A549 (cell line): Measurements from ENCODE around the gene JDP2.

Experiments used
- CBX8 ChIP-seq: fragments of 200-600 bp; sonication (generic); IDR thresholded peaks from 2 replicates; pipeline ENCODE4 v1.6.1; 2016
- CHD4 ChIP-seq: fragments of 200-600 bp; sonication (generic); IDR thresholded peaks from 2 replicates; pipeline ENCODE4 v1.6.1; 2016; ENCODE audit warnings: antibody characterized with exemption, mild to moderate bottlenecking, borderline replicate concordance
- CTCF ChIP-seq: fragments of >200 bp; sonication (Bioruptor Twin); formaldehyde crosslinking; IDR thresholded peaks from 3 replicates; pipeline ENCODE4 v1.5.1; 2016
- KDM5A ChIP-seq: fragments of 200-600 bp; sonication (generic); IDR thresholded peaks from 2 replicates; pipeline ENCODE4 v1.6.1; 2016; ENCODE audit warnings: antibody characterized with exemption, mild to moderate bottlenecking
- MAFK ChIP-seq: fragments of 450-650 bp; IDR thresholded peaks from 2 replicates; pipeline ENCODE4 v1.6.1; 2014; ENCODE audit not compliant: partially characterized antibody
- NR3C1 ChIP-seq: fragments of >200 bp; sonication (Bioruptor Twin); formaldehyde crosslinking; IDR thresholded peaks from 3 replicates; pipeline ENCODE4 v1.6.1; 2017
- POLR2A ChIP-seq: IDR thresholded peaks from 2 replicates; pipeline ENCODE4 v1.6.1; 2012; ENCODE audit warnings: mild to moderate bottlenecking, low read length
- RAD21 ChIP-seq, 2 experiments: fragments of >200 bp in 1 of 2; sonication (Bioruptor Twin) in 1 of 2; formaldehyde crosslinking in 1 of 2; IDR thresholded peaks in 1 of 2; conservative IDR thresholded peaks in 1 of 2; 2 replicates in 1 of 2; 3 replicates in 1 of 2; pipeline ENCODE4 v1.6.1; 2012 to 2018; ENCODE audit warnings: inconsistent platforms in 1 of 2
- RCOR1 ChIP-seq: fragments of 150-350 bp; IDR thresholded peaks from 2 replicates; pipeline ENCODE4 v1.6.1; 2014; ENCODE audit warnings: antibody characterized with exemption, low read length, low read depth
- TF ChIP-seq, protein P1 (sequence below): fragments of 200-600 bp; sonication (generic); IDR thresholded peaks from 2 replicates; pipeline ENCODE4 v1.6.1; 2016; ENCODE audit warnings: antibody characterized with exemption, mild to moderate bottlenecking, moderate library complexity
- TF ChIP-seq, protein P2 (sequence below): fragments of 450-650 bp; IDR thresholded peaks from 2 replicates; pipeline ENCODE4 v1.6.1; 2014; ENCODE audit warnings: antibody characterized with exemption

GRCh38 chr14:75457648-75458165 lies 29.9 kb downstream of the JDP2 start:
- TF ChIP-seq CTCF (no peak), POLR2A (no peak), RAD21 (conservative IDR thresholded peaks at IDR 0.05 in 1 of 2, IDR thresholded peaks at IDR 0.05 in 1 of 2) (no peak), CHD4 (no peak), MAFK (no peak), CBX8 (no peak), RCOR1 (no peak), NR3C1 (no peak), KDM5A (no peak)
- TF ChIP-seq, protein P1, sequence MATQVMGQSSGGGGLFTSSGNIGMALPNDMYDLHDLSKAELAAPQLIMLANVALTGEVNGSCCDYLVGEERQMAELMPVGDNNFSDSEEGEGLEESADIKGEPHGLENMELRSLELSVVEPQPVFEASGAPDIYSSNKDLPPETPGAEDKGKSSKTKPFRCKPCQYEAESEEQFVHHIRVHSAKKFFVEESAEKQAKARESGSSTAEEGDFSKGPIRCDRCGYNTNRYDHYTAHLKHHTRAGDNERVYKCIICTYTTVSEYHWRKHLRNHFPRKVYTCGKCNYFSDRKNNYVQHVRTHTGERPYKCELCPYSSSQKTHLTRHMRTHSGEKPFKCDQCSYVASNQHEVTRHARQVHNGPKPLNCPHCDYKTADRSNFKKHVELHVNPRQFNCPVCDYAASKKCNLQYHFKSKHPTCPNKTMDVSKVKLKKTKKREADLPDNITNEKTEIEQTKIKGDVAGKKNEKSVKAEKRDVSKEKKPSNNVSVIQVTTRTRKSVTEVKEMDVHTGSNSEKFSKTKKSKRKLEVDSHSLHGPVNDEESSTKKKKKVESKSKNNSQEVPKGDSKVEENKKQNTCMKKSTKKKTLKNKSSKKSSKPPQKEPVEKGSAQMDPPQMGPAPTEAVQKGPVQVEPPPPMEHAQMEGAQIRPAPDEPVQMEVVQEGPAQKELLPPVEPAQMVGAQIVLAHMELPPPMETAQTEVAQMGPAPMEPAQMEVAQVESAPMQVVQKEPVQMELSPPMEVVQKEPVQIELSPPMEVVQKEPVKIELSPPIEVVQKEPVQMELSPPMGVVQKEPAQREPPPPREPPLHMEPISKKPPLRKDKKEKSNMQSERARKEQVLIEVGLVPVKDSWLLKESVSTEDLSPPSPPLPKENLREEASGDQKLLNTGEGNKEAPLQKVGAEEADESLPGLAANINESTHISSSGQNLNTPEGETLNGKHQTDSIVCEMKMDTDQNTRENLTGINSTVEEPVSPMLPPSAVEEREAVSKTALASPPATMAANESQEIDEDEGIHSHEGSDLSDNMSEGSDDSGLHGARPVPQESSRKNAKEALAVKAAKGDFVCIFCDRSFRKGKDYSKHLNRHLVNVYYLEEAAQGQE: no peak
- TF ChIP-seq, protein P2, sequence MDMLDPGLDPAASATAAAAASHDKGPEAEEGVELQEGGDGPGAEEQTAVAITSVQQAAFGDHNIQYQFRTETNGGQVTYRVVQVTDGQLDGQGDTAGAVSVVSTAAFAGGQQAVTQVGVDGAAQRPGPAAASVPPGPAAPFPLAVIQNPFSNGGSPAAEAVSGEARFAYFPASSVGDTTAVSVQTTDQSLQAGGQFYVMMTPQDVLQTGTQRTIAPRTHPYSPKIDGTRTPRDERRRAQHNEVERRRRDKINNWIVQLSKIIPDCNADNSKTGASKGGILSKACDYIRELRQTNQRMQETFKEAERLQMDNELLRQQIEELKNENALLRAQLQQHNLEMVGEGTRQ: no peak
